ENCODE measurements around the gene DGKI.
"Not testable (repeated sequence)": the region's sequence is repeated elsewhere in the genome, so short reads cannot be mapped to it uniquely, and the experiment has no call there.

The DGKI gene

DNA sequence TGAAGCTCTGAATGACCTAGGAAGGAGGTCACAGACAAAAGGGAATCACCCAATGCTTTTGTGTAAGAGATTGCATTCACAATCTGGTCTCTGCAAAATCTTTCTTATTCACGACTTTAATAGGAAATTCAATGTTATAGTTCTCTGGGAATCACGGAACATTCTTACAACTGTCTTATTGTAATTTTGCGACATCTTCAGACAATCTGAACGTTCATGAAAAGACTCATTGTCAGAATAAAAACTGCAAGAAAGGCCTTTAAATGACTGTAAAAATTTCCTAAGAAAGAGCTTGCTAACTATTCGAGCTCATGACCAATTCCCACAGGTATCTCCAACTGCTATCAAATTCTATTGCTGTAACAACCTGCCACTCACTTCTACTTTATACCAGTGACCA lies 130.7 kb downstream of the DGKI start:
- H3K4me3 ChIP-seq (replicated peaks in 1 of 2; ENCODE audit: low read depth in 2 of 2, low read length in 2 of 2) = no peak overlapping the region
- no peak for DNase-seq (ENCODE audit: low read depth in 2 of 2)
- TF ChIP-seq, protein P1, sequence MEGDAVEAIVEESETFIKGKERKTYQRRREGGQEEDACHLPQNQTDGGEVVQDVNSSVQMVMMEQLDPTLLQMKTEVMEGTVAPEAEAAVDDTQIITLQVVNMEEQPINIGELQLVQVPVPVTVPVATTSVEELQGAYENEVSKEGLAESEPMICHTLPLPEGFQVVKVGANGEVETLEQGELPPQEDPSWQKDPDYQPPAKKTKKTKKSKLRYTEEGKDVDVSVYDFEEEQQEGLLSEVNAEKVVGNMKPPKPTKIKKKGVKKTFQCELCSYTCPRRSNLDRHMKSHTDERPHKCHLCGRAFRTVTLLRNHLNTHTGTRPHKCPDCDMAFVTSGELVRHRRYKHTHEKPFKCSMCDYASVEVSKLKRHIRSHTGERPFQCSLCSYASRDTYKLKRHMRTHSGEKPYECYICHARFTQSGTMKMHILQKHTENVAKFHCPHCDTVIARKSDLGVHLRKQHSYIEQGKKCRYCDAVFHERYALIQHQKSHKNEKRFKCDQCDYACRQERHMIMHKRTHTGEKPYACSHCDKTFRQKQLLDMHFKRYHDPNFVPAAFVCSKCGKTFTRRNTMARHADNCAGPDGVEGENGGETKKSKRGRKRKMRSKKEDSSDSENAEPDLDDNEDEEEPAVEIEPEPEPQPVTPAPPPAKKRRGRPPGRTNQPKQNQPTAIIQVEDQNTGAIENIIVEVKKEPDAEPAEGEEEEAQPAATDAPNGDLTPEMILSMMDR (IDR thresholded peaks at IDR 0.05; ENCODE audit: low read depth, low read length) = no peak

DNA sequence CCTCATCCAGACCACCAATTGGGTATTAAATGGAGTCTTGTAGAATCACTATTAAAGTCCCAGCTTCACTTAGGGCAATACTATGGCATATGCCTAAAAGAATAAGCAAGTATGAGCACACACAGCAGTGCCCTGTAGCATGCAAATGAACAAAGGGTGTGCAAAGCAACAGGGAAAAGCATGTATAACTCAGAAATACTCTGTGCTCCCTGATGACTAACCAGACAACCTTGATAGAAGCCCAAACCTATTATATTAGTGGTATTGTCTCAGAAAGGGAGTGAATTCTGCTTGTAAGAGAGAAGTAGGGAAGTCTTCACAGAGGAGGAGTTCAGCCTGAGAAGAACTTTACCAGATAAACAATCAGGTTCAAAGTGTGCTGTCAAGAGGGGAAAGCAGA lies 131.2 kb downstream of the DGKI start:
- TF ChIP-seq, protein P1 (IDR thresholded peaks at IDR 0.05; ENCODE audit: low read depth, low read length) = no peak
- no peak overlapping the region for H3K4me3 ChIP-seq (replicated peaks in 1 of 2; ENCODE audit: low read depth in 2 of 2, low read length in 2 of 2)
- DNase-seq (ENCODE audit: low read depth in 2 of 2) = peak in 1 of 2 donors; percentile 81

DNA sequence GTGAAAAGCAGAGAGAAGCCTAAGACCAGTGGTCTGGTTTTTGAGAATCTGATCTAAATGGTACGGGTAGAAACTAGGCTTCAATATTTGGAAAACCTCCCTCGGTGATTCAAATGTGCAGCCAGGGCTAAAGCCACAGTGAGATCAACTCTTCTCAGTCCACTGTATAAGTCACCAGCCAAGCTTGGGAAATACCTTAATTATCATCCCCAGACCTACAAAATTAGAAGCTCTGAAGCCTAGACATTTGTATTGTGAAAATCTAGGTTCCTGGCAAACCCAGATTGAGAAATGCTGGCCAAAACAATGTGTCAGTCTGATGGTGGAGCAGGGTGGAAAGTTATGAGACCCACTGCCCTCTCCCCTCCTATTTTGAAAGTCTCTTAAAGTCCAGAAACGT lies 131.7 kb downstream of the DGKI start:
- peak; percentile 13 to 83 for DNase-seq (ENCODE audit: low read depth in 2 of 2)
- TF ChIP-seq, protein P1 (IDR thresholded peaks at IDR 0.05; ENCODE audit: low read depth, low read length) = no peak
- no peak overlapping the region for H3K4me3 ChIP-seq (replicated peaks in 1 of 2; ENCODE audit: low read depth in 2 of 2, low read length in 2 of 2)

DNA sequence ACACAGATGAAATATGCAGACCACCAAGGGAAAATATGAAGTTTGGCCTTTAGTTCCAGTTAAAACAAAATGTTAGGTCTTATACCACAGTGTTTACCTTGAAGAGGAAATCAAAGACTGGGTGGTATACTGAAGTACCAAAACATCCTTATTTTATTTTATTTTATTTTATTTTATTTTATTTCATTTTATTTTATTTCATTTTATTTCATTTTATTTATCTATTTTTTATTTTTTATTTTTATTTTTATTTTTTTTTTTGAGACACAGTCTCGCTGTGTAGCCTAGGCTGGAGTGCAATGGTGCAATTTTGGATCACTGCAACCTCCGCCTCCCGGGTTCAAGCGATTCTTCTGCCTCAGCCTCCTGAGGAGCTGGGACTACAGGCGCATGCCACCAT lies 140.4 kb downstream of the DGKI start:
- not testable (repeated sequence) for H3K4me3 ChIP-seq (replicated peaks in 1 of 2; ENCODE audit: low read depth in 2 of 2, low read length in 2 of 2); DNase-seq (ENCODE audit: low read depth in 2 of 2)

DNA sequence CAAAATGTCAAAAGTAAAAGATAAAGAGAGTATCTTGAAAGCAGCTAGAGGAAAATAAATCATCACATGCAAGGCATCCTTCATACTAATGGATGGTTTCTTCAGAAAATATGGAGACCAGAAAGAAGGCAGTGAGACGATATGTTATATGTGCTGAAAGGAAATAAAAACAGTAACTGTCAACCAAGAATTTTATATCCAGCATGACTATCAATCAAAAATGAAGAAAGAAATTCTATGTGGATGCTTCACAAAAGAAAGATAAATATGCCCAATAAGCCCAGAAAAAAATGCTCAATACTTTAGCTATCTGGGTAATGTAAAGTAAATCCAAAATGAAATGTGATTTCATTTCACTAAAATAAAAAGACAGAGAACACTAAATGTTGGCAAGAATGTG lies 142.1 kb downstream of the DGKI start:
- H3K4me3 ChIP-seq (replicated peaks in 1 of 2; ENCODE audit: low read depth in 2 of 2, low read length in 2 of 2) = no peak overlapping the region
- no peak for DNase-seq (ENCODE audit: low read depth in 2 of 2)
- TF ChIP-seq, protein P1 (IDR thresholded peaks at IDR 0.05; ENCODE audit: low read depth, low read length) = no peak

DNA sequence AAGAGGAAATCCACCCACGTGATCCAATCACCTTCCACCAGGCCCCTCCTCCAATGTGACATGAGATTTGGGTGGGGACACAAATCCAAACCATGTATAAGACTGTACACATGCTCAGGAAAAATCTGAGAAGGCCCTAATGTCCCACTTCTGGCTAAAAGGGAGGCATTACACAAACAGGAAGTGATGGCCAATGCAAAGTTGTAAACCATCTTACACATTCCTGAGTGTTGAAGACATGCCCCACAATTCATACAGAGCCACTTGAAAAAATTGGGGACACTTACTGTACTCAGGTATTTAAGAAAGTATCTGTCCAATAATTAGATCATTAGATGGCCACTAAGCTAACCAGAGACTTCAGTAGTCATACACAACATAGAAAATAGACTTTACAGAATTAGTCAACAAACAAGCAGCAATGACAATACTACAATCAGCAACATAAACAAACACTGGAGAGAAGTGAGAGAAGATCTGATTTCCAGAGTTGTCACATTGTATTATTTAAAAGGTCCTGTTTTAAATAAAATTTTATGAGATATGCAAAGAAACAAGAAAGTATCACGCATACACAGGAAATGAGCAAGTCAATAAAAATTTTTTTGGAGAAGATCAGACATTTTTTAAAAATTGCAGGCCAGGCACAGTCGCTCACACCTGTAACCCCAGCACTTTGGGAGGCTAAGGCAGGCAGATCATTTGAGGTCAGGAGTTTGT lies 143.3 kb downstream of the DGKI start:
- TF ChIP-seq, protein P1 (IDR thresholded peaks at IDR 0.05; ENCODE audit: low read depth, low read length) = no peak
- DNase-seq (ENCODE audit: low read depth in 2 of 2) = peak in 1 of 2 donors; percentile 63
- no peak overlapping the region for H3K4me3 ChIP-seq (replicated peaks in 1 of 2; ENCODE audit: low read depth in 2 of 2, low read length in 2 of 2)

DNA sequence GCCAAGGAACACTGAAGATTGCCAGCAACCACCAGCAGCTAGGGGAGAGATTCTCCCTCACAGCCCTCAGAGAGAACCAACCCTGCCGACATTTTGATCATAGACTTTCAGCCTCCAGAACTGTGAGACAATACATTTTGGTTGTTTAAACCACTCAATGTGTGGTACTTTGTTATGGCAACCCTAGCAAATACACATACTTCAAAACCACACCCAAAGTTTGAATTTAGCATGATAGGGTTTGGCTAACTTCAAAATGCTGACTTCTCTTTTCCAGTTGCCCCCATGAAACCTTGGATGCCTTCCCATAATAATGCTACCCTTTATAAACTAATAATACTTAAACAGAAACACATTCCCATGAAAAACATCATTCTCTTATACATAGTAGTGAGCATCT lies 149.8 kb downstream of the DGKI start:
- peak; percentile 10 to 39 for DNase-seq (ENCODE audit: low read depth in 2 of 2)
- TF ChIP-seq, protein P1 (IDR thresholded peaks at IDR 0.05; ENCODE audit: low read depth, low read length) = no peak
- H3K4me3 ChIP-seq (replicated peaks in 1 of 2; ENCODE audit: low read depth in 2 of 2, low read length in 2 of 2) = no peak overlapping the region

All from cardiac fibroblast (primary cell).